Measurements from ENCODE around the gene ASB6.

ASB6 gene, protein sequence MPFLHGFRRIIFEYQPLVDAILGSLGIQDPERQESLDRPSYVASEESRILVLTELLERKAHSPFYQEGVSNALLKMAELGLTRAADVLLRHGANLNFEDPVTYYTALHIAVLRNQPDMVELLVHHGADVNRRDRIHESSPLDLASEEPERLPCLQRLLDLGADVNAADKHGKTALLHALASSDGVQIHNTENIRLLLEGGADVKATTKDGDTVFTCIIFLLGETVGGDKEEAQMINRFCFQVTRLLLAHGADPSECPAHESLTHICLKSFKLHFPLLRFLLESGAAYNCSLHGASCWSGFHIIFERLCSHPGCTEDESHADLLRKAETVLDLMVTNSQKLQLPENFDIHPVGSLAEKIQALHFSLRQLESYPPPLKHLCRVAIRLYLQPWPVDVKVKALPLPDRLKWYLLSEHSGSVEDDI

GRCh38 chr9:129641750-129642585 lies at the start of gene ASB6:
Gene ASB6, minus strand, starts transcription at chr9:129642151. Its CDS starts 152 bp downstream, at chr9:129641999.
- DNase-seq = peak; percentile 87

DNA sequence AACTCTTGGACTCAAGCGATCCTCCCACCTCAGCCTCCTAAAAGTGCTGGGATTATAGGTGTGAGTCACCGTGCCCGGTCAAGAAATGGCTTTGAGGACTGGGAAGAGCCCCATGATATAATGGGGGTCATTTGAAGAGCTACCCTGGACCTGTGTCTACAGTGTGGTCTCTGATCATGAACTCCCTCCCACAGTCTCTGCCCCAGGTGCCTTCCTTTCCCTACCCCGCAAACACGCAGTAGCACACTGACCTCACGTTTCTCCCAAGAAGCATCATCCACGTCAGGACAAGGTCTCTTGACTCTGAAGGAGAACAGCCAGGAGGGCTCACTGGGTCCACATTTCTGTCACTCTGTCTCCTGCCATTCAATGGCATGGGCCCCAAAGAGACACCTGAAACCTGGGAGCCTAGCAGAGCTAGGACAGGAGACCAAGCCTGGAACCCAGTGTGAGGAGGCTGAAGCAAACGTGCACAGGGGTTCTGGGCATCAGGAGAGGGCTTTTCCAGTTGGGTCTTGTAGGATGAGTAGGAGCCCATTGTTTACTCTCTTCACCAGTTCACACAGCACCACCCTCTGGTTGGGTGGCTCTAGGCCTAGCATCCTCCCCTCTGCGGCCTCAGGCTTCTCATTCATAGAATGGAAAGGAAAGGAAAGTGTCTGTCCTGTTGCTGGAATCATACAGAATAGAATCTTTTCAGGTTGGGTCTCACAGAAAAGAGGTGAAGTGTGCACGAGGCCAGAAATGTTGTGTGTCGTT lies 46.5 kb upstream of the ASB6 start:
- no peak for DNase-seq

GRCh38 chr9:129687391-129687790 lies 45.4 kb upstream of the ASB6 start:
- no peak for DNase-seq

GRCh38 chr9:129686736-129687135 lies 44.8 kb upstream of the ASB6 start:
- DNase-seq = no peak

DNA sequence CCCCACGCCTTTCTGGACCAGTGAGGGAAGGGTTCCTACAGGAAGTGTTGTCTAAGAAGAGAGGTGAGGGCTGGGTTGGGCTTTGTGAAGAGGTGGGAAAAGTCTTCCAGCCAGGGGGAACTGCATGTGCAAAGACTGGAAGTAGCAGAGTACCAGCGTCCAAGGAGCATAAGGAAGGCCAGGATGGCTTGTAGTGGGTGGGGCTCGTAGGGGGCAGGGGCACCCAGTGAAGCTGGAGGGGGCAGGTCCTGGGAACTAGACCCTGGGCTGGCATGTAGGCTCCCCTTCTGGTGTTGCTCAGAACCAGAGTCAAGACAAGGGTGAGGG lies 43.9 kb upstream of the ASB6 start:
- DNase-seq = no peak

GRCh38 chr9:129685220-129685932 lies 43.4 kb upstream of the ASB6 start:
- DNase-seq = no peak

DNA sequence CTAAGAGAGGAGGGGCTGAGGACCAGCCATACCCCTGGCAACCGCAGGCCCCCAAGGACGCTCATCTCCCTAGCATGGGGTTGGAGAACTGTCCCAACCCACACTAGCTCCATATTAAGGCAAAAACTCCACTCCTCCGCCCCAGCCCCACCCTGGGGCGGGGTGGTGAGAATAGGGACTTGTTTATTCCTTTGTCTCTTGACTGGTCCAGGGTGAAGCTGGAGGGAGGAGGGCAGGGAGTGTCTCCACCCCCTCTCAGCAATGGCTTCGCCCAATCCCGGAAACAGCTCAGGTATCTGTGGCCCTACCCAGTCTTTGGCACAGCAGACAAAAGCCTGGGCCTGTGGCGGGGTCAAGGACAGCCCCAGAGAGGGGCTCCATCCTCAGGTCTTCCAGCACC lies 40.4 kb upstream of the ASB6 start:
- no peak for DNase-seq

DNA sequence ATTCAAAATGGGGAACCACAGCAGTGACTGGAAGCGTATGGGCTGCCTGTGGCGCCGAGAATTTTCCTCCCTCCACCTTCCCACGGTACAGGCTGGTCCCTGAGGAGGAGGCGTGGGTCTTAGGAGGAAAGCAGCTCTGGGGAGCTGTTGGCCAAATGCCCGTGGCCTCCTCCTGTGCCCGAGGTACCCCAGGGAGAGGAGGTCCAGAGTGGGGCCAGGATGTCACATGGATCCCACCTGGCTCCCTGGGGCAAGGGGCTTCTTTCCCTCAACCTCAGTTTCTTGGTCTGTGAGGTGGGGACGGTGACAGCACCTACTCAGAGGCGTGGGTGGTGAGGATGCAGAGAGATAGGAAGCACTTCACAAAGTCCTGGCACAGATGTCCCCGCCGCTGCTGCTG lies 40.0 kb upstream of the ASB6 start:
- no peak for DNase-seq

- DNase-seq = no peak
Measured at GRCh38 chr9:129679537-129679936, 37.6 kb upstream of the ASB6 start.

DNA sequence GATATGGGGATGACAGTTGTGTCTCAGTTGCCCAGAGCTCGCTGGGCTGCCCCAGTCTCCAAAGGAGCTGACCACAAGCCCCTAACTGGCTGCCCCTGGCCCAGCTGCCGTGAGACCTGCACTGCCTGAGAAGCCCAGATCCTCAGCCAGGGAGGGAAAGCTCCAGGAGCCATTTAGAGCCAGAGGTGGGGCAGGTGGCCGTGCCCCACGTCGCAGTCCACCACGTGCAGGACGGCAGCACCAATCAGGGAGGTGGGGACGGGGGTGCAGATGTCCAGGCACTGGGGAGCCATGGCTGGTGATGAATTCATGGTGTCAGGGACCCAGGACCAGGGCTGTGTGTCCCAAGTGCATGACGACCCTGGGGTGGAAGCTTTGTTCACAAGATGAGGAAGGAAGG lies 36.9 kb upstream of the ASB6 start:
- DNase-seq = no peak

GRCh38 chr9:129677456-129677855 lies 35.5 kb upstream of the ASB6 start:
- no peak for DNase-seq

- no peak for DNase-seq
Measured at GRCh38 chr9:129676975-129677374, 35.0 kb upstream of the ASB6 start.

GRCh38 chr9:129676287-129676686 lies 34.3 kb upstream of the ASB6 start:
- DNase-seq = no peak

GRCh38 chr9:129675620-129676019 lies 33.7 kb upstream of the ASB6 start:
- no peak for DNase-seq

- no peak for DNase-seq
Measured at GRCh38 chr9:129674229-129674628, 32.3 kb upstream of the ASB6 start.

DNA sequence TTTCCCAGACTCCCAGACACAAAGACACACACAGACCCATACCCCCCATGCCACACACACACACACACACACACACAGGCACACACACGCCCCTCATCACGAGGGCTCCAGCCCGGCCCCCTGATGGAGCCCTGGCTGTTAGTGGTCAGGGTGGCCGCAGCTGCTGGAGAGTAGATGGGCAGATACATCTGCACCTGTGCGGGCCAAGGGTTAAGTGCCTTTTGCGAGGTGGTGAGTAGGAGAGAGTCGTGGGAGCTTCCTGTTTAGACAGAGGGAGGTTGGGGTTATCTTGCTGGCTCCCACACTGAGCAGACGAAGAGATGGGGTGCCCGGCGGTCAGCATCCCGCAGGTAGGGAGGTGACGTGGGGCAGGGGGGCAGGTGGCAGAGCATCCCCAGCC lies 31.7 kb upstream of the ASB6 start:
- DNase-seq = no peak

DNA sequence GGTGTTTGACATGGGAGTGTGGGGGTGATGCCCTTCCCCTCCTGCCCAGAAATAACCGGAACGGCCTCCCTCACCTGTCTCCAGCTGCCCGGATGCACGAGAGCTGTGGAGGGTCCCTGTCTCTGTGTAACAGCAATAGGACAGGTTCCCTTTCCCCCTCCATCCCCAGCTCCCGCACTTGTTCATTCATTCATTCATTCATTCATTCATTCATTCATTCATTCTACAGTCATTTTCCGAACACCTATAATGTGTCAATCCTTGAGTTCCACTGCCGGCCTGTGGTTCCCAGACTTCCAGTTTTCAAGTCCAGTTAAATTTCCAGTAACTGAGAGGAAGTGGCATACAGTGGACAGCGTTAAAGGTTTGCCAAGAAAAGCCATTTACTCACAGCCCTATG lies 30.8 kb upstream of the ASB6 start:
- no peak for DNase-seq

DNA sequence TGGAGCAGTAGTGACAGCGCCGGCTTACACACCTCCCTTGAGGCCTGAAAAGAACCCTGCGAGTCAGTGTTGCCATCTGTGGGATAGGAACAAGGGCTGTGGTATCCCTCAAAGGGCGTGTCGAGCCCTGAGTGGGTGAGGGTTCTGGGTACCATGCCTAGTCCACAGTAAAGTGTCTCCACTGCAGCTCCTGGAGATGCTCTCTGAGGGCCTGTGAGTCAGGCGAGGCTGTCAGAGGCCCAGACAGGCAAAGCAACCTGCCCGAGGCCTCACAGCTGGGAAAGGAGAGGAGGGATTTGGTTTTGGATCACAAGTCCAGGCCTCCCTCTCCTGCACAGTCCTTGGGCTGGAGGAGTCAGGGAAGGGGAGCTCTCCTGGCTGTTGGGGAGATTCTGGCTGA lies 29.6 kb upstream of the ASB6 start:
- DNase-seq = no peak

GRCh38 chr9:129671065-129671464 lies 29.1 kb upstream of the ASB6 start:
- no peak for DNase-seq

DNA sequence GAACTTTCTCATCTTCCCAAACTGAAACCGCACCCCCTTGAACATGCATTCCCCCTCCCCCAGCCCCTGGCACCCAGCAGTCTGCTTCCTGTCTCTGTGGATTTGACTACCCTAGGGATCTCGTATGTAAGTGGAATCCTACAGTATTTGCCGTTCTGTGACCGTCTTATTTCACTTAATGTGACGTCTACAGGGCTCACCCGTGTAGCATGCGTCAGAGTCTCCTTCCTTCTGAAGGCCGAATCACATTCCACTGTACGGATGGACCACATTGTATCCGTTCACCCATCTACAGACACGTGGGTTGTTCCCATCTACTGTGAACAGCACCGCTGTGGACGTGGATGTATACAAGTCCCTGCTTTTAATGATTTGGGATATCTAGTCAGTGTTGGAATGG lies 28.0 kb upstream of the ASB6 start:
- DNase-seq = no peak

- DNase-seq = no peak
Measured at GRCh38 chr9:129669141-129669718, 27.3 kb upstream of the ASB6 start.

DNA sequence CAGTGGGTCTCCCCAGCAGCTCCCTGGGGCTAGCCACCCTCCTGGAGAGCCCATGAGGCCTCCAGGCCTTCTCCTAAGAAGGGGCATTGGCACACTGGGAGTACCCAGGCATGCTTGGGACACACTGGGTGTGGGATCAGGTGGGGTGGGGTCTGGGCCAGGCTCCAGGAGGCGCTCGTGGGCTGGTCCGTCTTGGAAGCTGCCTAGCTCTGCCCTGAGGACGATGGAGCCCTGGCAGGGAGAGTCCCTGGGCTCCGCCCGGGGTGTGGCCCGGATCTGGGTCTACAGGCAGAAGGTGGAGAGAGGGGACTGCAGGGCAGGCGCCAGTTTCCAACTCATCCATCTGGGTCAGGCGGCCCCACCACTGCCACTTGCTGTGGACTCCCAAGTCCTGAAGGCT lies 25.9 kb upstream of the ASB6 start:
- DNase-seq = no peak

- DNase-seq = no peak
Measured at GRCh38 chr9:129667378-129667777, 25.4 kb upstream of the ASB6 start.
